ENCODE measurements around the gene DOK7. TPM values are rescaled to one million over a fixed set of nuclear protein-coding genes. Genes with fewer than 3 reads are reported as not detected.
"Not testable (repeated sequence)": the region's sequence is repeated elsewhere in the genome, so short reads cannot be mapped to it uniquely, and the experiment has no call there.

DOK7 gene
- total RNA-seq, 2 experiments from 2014 or later = not detected

DNA sequence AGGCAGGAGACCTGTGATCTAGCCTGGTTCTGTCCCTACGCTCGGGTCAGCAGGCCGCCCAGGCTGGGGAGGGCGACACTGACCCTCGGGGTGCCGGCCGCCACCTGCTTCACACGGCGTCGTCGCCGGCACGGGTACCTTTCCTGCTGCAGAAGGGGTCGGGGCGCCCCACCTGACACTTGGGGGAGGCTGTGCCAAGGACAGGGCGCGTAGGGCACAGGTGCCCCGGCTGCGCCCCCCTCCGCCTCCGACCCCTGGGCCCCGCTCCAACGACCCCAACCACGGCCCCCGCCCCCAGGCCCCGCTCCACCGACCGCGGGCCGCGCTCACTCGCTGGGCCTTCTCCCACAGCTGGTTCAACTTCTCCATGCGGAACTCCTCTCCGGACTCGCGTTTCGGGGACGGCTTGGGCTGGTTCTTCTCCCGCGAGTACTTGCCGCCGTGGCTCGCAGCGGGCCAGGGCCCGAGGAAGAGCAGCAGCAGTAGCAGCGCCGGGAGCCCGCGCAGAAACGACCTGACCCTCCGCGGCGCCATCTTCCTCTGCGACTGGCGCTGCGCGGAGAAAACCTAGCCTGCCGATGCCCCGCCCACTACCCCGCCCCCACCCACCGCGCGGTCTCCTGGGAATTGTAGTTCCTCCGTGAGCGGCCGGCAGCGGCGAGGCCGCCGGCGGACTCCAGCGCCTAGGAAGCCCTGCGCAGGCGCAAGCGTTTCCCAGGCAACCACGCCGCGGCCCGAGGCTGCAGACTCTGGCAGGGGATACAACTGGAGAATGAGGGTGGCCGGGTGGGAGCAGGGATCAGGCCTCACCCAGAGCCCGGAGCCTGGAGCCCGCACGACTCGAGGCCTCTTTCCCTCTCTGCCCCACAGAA, 69.0 kb downstream of the DOK7 start, which contains the start of gene LRPAP1:
TSS of gene LRPAP1 (minus strand) at position 544 of the 872 bp plus-strand sequence. CDS start at position 534, 10 bp downstream.
- H3K36me3 Mint-ChIP-seq (ENCODE audit: low read depth) = peaks cover 7% of the 10 kb centered on the region
- TF ChIP-seq, protein P1, sequence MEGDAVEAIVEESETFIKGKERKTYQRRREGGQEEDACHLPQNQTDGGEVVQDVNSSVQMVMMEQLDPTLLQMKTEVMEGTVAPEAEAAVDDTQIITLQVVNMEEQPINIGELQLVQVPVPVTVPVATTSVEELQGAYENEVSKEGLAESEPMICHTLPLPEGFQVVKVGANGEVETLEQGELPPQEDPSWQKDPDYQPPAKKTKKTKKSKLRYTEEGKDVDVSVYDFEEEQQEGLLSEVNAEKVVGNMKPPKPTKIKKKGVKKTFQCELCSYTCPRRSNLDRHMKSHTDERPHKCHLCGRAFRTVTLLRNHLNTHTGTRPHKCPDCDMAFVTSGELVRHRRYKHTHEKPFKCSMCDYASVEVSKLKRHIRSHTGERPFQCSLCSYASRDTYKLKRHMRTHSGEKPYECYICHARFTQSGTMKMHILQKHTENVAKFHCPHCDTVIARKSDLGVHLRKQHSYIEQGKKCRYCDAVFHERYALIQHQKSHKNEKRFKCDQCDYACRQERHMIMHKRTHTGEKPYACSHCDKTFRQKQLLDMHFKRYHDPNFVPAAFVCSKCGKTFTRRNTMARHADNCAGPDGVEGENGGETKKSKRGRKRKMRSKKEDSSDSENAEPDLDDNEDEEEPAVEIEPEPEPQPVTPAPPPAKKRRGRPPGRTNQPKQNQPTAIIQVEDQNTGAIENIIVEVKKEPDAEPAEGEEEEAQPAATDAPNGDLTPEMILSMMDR (IDR thresholded peaks at IDR 0.05) = no peak
- peak; percentile 97 for ATAC-seq
- no peaks in the 10 kb centered on the region for H3K9me3 Mint-ChIP-seq
- peak; percentile 86 for DNase-seq
- H3K27me3 Mint-ChIP-seq = no peaks in the 10 kb centered on the region
- ChIA-PET CTCF (no interaction called here), POLR2A (no interaction called here)
- intact Hi-C loops (cut with micrococcal nuclease) = no loop called here
- H3K27ac Mint-ChIP-seq = peak within 1 kb of the TSS; percentile 96
- peaks cover 30% of the 10 kb centered on the region for H3K4me1 Mint-ChIP-seq (ENCODE audit: low read depth)
- peak within 1 kb of the TSS; percentile 100 for H3K4me3 Mint-ChIP-seq

DNA sequence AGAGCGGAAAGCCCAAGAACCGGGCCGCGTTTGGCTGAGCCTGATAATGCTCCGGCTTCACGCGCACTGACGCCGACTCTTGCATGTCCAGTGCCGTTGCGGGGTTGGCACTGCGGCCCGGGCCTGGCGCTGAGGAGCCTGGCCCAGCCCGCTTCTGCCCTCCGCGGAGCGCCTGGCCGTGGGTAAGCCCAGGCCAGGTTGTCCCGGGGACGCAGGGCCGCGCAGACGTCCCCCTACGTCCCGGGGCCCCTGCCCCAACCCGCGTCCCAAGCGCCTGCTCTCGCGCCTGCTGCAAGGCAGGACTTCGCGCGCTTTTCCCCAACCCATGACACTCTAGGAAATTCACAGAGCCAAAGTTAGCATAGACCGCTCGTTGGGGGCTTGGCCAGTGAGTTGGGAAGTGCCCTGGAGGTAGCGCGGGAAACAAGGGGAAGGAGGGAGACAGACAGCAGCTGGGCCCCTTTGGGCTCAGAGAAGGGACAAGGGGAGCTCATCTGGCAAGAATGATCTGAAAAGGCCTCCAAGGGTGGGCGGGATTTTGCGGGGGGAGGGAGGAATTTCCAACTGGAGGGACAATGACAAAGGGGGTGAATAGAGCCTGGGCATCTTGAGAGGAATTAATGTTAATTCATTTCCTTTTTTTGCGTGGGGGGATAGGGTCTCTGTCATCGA, 69.8 kb downstream of the DOK7 start:
- no peaks in the 10 kb centered on the region for H3K27me3 Mint-ChIP-seq
- CTCF ChIA-PET = no interaction called here
- peaks cover 27% of the 10 kb centered on the region for H3K4me1 Mint-ChIP-seq (ENCODE audit: low read depth)
- DNase-seq = no peak
- H3K36me3 Mint-ChIP-seq (ENCODE audit: low read depth) = peaks cover 7% of the 10 kb centered on the region
- TF ChIP-seq, protein P1 (IDR thresholded peaks at IDR 0.05) = no peak
- POLR2A ChIA-PET = no interaction called here
- H3K9me3 Mint-ChIP-seq = no peaks in the 10 kb centered on the region
- ATAC-seq = no peak
- intact Hi-C loops (cut with micrococcal nuclease) = no loop called here
- H3K4me3 Mint-ChIP-seq = peak overlapping the region; percentile 100
- no peak overlapping the region for H3K27ac Mint-ChIP-seq

DNA sequence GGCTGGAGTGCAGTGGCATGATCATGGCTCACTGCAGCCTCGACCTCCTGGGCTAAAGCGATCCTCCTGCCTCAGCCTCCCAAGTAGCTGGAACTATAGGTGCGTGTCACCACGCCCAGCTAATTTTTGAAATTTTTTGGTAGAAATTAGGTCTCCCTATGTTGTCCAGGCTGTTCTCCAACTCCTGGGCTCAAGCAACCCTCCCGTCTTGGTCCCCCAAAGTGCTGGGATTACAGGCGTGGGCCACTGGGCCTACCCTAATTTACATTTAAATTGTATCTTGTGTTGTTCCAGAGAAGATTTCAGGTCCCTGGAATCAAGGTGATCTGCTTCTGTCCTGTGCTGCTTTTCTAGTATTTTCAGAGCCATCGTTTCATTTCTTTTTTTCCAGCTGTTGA, 70.3 kb downstream of the DOK7 start:
- H3K27ac Mint-ChIP-seq = no peak overlapping the region
- ChIA-PET CTCF (no interaction called here), POLR2A (interaction anchor here (0.6 kb wide), 1 partner anchor 313 kb away, joined by 3 read pairs; no protein-coding TSS in a partner anchor)
- DNase-seq (no peak), ATAC-seq (no peak)
- H3K27me3 Mint-ChIP-seq = no peaks in the 10 kb centered on the region
- peaks cover 7% of the 10 kb centered on the region for H3K36me3 Mint-ChIP-seq (ENCODE audit: low read depth)
- H3K4me3 Mint-ChIP-seq = peak overlapping the region; percentile 44
- no peaks in the 10 kb centered on the region for H3K9me3 Mint-ChIP-seq
- peaks cover 22% of the 10 kb centered on the region for H3K4me1 Mint-ChIP-seq (ENCODE audit: low read depth)
- intact Hi-C loops (cut with micrococcal nuclease) = no loop called here
- TF ChIP-seq, protein P1 (IDR thresholded peaks at IDR 0.05) = no peak

DNA sequence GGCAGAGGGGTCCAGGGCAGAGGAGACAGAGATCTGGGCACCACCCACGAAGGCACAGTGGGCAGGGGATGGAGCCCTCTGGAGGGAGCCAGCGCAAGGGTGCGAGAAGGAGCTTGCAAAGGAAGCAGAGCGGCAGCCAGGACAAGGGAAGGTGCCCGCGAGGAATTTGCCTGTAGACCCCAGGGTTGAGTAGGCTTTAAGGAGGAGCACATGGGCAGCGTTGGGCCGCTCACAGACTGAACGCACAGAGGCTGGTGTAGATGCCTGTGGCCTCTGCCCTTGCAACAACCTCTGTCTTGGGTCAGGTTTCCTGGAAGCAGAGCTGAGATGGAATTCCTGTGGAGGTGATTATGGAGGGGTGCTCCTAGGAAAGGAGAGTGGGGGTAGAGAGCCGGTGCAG, 72.7 kb downstream of the DOK7 start:
- H3K9me3 Mint-ChIP-seq; H3K27ac Mint-ChIP-seq; H3K4me1 Mint-ChIP-seq (ENCODE audit: low read depth); H3K36me3 Mint-ChIP-seq (ENCODE audit: low read depth); DNase-seq; H3K4me3 Mint-ChIP-seq; CTCF ChIA-PET; H3K27me3 Mint-ChIP-seq; ATAC-seq; intact Hi-C loops (cut with micrococcal nuclease); POLR2A ChIA-PET: not testable (repeated sequence)

DNA sequence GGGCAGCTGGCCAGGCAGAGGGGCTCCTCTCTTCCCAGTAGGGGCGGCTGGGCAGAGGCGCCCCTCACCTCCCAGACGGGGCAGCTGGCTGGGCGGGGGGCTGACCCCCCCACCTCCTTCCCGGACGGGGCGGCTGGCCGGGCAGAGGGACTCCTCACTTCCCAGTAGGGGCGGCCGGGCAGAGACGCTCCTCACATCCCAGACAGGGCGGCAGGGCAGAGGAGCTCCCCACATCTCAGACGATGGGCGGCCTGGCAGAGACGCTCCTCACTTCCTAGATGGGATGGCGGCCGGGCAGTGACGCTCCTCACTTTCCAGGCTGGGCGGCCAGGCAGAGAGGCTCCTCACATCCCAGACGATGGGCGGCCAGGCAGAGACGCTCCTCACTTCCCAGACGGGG, 75.8 kb downstream of the DOK7 start:
- H3K27ac Mint-ChIP-seq; DNase-seq; H3K36me3 Mint-ChIP-seq (ENCODE audit: low read depth); H3K4me1 Mint-ChIP-seq (ENCODE audit: low read depth); POLR2A ChIA-PET; intact Hi-C loops (cut with micrococcal nuclease); CTCF ChIA-PET; H3K9me3 Mint-ChIP-seq; ATAC-seq; H3K4me3 Mint-ChIP-seq; H3K27me3 Mint-ChIP-seq: not testable (repeated sequence)

DNA sequence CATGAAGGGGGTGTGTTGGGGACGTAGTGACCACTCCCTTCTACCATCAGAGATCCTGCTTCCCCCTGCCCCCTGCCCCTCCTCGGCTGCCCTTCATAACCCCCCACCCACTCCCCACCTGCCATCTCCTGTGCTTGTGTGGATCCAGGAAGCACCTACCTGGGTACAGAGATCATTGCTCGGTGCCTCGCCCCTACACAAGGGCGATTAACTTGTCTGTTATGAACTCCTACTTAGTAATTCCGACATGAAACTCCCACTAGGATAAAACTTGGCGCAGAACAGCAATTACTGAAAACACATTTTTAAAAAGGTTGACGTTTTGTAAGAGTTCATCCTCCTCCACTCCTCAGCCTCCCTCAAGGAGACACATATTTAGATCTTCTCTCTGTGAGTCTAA, 80.3 kb downstream of the DOK7 start:
- H3K27me3 Mint-ChIP-seq; CTCF ChIA-PET; H3K36me3 Mint-ChIP-seq (ENCODE audit: low read depth); intact Hi-C loops (cut with micrococcal nuclease); POLR2A ChIA-PET; DNase-seq; H3K4me3 Mint-ChIP-seq; ATAC-seq; H3K4me1 Mint-ChIP-seq (ENCODE audit: low read depth); H3K9me3 Mint-ChIP-seq; H3K27ac Mint-ChIP-seq: not testable (repeated sequence)

Other genes starting within 250 kb of the DOK7 start
- gene MSANTD1, start 214.1 kb upstream of the DOK7 start, total RNA-seq = under 1 TPM; 0.43 TPM
- gene RGS12, start 170.3 kb upstream of the DOK7 start, total RNA-seq = 1 to 10 TPM; 4.6 to 4.7 TPM
- gene HGFAC, start 21.3 kb upstream of the DOK7 start, total RNA-seq = not detected
- 10 to 100 TPM; 46.0 to 49.8 TPM for gene LRPAP1, start 69.1 kb downstream of the DOK7 start, total RNA-seq